ENCODE measurements around the gene ZSCAN23.
A peak's percentile ranks its signal among the peaks of the same experiment; 100 is the strongest.
"Not testable (repeated sequence)": the region's sequence is repeated elsewhere in the genome, so short reads cannot be mapped to it uniquely, and the experiment has no call there.

The ZSCAN23 gene

DNA sequence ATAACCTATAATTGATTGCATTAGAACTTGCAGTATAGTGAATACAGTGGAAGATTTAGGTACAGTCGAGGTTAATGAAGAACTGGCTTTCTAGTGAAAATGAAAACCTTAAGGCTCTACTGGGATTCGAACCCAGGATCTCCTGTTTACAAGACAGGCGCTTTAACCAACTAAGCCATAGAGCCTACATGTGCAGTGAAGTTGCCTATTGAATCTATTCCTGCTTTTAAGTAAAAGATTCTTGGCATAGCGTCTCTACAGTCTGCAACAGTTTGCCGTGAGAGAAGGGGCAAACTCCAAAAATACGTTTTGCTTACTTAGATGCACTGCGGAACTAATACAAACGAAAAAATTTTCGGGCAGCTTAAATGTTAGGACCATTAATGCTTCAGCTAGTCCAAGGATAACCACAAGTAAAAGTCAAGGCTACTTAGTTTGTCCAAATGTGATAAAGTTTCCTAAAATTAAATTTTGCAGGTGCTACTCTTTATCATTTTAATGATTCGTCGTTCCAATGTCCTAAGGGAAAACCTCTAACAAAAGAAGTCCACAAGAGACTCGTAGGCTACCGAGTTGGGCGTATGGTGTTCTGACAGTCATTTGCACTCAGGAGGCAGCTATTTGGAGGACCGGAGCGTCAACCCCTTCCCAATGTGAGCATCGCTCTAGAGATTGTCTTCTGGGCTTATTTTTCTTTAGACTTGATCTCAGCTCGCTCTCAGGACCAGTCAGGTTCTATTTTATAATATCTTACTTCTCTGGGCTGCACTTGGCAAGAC is 31.3 kb upstream of the ZSCAN23 start:
- Histone ChIP-seq H3K9me3 (ENCODE audit: low read length) (no peaks in the 10 kb centered on the region), H3K36me3 (ENCODE audit: insufficient read depth, low read length) (no peaks in the 10 kb centered on the region), H3K9ac (ENCODE audit: low read length) (no peak overlapping the region), H3K27ac (ENCODE audit: low read depth, low read length) (no peak overlapping the region), H3K4me3 (ENCODE audit: low read depth in 1 of 2, low read length in 2 of 2) (no peak overlapping the region), H3K4me1 (ENCODE audit: insufficient read depth, low read length) (no peaks in the 10 kb centered on the region), H3K27me3 (ENCODE audit: control insufficient read depth in 1 of 2, insufficient read depth in 2 of 2, low read length in 2 of 2) (no peaks in the 10 kb centered on the region)

DNA sequence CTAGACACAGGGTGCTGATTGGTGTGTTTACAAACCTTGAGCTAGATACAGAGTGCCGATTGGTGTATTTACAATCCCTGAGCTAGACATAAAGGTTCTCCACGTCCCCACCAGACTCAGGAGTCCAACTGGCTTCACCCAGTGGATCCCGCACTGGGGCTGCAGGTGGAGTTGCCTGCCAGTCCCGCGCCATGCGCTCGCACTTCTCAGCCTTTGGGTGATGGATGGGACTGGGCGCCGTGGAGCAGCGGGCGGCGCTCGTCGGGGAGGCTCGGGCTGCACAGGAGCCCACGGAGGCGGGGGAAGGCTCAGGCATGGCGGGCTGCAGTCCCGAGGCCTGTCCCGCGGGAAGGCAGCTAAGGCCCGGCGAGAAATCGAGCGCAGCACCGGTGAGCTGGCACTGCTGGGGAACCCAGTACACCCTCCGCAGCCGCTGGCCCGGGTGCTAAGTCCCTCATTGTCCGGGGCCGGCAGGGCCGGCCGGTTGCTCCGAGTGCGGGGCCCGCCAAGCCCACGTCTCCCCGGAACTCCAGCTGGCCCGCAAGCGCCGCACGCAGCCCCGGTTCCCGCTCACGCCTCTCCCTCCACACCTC is 26.0 kb upstream of the ZSCAN23 start:
- not testable (repeated sequence) for H3K4me3 ChIP-seq (ENCODE audit: low read depth in 1 of 2, low read length in 2 of 2); H3K4me1 ChIP-seq (ENCODE audit: insufficient read depth, low read length); H3K36me3 ChIP-seq (ENCODE audit: insufficient read depth, low read length); H3K27ac ChIP-seq (ENCODE audit: low read depth, low read length); H3K27me3 ChIP-seq (ENCODE audit: control insufficient read depth in 1 of 2, insufficient read depth in 2 of 2, low read length in 2 of 2); H3K9me3 ChIP-seq (ENCODE audit: low read length); H3K9ac ChIP-seq (ENCODE audit: low read length)

DNA sequence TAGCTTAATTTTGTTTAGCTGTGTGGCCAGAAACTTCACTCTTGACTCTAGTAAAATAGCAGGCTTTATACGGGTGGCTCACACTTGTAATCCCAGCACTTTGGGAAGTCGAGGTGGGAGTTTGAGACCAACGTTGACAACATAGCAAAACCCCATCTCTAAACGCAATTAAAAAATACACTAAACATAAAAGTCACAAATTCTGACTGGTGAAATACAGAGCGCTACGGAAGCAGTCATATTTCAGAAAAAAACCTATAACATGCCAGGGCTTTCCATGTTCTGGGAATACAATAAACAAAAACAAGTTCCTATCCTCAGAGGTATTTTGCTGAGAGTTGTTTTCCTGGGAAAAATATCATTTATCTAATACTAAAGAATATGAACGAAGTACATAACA is 24.8 kb upstream of the ZSCAN23 start:
- Histone ChIP-seq H3K27me3 (ENCODE audit: control insufficient read depth in 1 of 2, insufficient read depth in 2 of 2, low read length in 2 of 2) (no peaks in the 10 kb centered on the region), H3K9ac (ENCODE audit: low read length) (no peak overlapping the region), H3K4me1 (ENCODE audit: insufficient read depth, low read length) (no peaks in the 10 kb centered on the region), H3K27ac (ENCODE audit: low read depth, low read length) (no peak overlapping the region), H3K9me3 (ENCODE audit: low read length) (no peaks in the 10 kb centered on the region), H3K36me3 (ENCODE audit: insufficient read depth, low read length) (no peaks in the 10 kb centered on the region), H3K4me3 (ENCODE audit: low read depth in 1 of 2, low read length in 2 of 2) (no peak overlapping the region)

DNA sequence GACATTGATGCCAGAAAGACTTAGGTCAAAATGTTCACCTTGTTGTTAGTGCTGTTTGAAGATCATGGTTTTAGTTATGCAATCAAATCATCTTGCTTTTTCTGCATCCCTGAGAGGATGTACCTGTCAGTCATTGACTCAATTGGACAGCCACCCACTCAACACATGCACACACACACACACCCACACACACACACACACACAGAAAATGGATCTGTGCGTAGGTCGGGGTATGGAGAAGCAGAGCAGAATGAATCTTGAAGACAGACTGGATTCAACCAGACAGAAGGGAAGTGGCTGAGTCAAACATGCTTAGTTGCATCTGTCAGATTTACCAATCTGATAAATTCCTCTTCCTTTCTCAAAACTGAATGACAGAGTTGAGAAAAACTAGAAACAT is 19.1 kb upstream of the ZSCAN23 start:
- Histone ChIP-seq H3K27me3 (ENCODE audit: control insufficient read depth in 1 of 2, insufficient read depth in 2 of 2, low read length in 2 of 2) (no peaks in the 10 kb centered on the region), H3K9me3 (ENCODE audit: low read length) (no peaks in the 10 kb centered on the region), H3K4me3 (ENCODE audit: low read depth in 1 of 2, low read length in 2 of 2) (no peak overlapping the region), H3K4me1 (ENCODE audit: insufficient read depth, low read length) (no peaks in the 10 kb centered on the region), H3K9ac (ENCODE audit: low read length) (no peak overlapping the region), H3K36me3 (ENCODE audit: insufficient read depth, low read length) (no peaks in the 10 kb centered on the region), H3K27ac (ENCODE audit: low read depth, low read length) (no peak overlapping the region)

DNA sequence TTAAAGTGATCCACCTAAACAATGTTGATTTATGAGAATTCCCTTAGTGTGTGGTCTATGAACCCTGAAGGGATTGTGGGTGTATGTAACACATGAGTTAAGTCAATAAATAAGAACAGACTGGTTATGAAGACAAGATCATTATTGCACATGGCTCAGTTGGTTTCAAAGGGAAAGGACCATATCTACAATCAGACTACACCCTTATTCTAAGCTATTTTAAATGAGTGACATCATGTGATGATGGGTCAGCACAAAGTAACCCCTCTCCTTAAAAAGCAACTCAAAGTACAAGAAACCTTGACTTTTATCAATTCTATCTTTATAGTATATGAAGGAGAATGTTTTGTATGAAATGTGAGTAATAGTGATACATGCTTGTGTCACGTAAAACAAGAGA is 15.3 kb upstream of the ZSCAN23 start:
- Histone ChIP-seq H3K9me3 (ENCODE audit: low read length) (no peaks in the 10 kb centered on the region), H3K4me3 (ENCODE audit: low read depth in 1 of 2, low read length in 2 of 2) (no peak overlapping the region), H3K27me3 (ENCODE audit: control insufficient read depth in 1 of 2, insufficient read depth in 2 of 2, low read length in 2 of 2) (peaks cover 5 to 7% of the 10 kb centered on the region in 2 donors), H3K27ac (ENCODE audit: low read depth, low read length) (no peak overlapping the region), H3K9ac (ENCODE audit: low read length) (no peak overlapping the region), H3K36me3 (ENCODE audit: insufficient read depth, low read length) (no peaks in the 10 kb centered on the region), H3K4me1 (ENCODE audit: insufficient read depth, low read length) (no peaks in the 10 kb centered on the region)

DNA sequence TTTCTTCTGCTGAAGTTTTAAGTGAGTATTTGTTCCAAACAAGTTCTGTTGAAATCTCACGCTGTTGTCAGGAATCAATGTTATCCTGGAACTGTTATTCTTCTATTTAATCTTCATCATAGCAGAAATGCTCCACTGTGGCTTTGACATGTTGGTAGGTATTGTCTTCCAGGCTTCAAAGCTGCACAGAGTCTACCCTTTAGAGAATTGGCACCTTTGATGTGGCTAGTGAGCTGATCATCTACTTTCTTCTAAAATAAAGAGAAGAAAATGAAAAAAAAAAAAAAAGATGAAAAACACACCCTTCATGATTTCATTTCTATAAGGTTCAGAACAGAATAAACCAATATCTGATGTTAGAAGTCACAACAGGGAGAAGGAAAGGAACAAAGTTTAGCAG is 5.8 kb upstream of the ZSCAN23 start:
- no peaks in the 10 kb centered on the region for H3K36me3 ChIP-seq (ENCODE audit: insufficient read depth, low read length)
- no peaks in the 10 kb centered on the region for H3K4me1 ChIP-seq (ENCODE audit: insufficient read depth, low read length)
- no peak overlapping the region for H3K27ac ChIP-seq (ENCODE audit: low read depth, low read length)
- H3K9ac ChIP-seq (ENCODE audit: low read length) = no peak overlapping the region
- H3K9me3 ChIP-seq (ENCODE audit: low read length) = peaks cover 3% of the 10 kb centered on the region
- no peak overlapping the region for H3K4me3 ChIP-seq (ENCODE audit: low read depth in 1 of 2, low read length in 2 of 2)
- peaks cover 15 to 18% of the 10 kb centered on the region in 2 donors for H3K27me3 ChIP-seq (ENCODE audit: control insufficient read depth in 1 of 2, insufficient read depth in 2 of 2, low read length in 2 of 2)

DNA sequence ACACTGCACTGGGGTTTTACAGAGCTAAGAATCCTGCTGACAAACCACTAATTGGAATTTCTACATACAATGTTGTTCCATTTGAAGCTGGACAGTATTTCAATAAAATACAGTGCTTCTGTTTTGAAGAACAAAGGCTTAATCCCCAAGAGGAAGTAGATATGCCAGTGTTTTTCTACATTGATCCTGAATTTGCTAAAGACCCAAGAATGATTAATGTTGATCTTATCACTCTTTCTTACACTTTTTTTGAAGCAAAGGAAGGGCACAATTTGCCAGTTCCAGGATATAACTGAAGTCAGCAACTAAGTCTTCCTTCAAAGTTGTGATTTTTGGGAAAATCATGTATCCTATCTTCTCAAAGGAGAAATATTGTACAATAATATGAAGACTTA is 4.2 kb upstream of the ZSCAN23 start:
- not testable (repeated sequence) for H3K9ac ChIP-seq (ENCODE audit: low read length); H3K9me3 ChIP-seq (ENCODE audit: low read length); H3K27ac ChIP-seq (ENCODE audit: low read depth, low read length); H3K4me1 ChIP-seq (ENCODE audit: insufficient read depth, low read length); H3K36me3 ChIP-seq (ENCODE audit: insufficient read depth, low read length)
- H3K4me3 ChIP-seq (ENCODE audit: low read depth in 1 of 2, low read length in 2 of 2) = peak overlapping the region in 1 of 2 donors; percentile 10
- H3K27me3 ChIP-seq (ENCODE audit: control insufficient read depth in 1 of 2, insufficient read depth in 2 of 2, low read length in 2 of 2) = peaks cover 14 to 15% of the 10 kb centered on the region in 2 donors

DNA sequence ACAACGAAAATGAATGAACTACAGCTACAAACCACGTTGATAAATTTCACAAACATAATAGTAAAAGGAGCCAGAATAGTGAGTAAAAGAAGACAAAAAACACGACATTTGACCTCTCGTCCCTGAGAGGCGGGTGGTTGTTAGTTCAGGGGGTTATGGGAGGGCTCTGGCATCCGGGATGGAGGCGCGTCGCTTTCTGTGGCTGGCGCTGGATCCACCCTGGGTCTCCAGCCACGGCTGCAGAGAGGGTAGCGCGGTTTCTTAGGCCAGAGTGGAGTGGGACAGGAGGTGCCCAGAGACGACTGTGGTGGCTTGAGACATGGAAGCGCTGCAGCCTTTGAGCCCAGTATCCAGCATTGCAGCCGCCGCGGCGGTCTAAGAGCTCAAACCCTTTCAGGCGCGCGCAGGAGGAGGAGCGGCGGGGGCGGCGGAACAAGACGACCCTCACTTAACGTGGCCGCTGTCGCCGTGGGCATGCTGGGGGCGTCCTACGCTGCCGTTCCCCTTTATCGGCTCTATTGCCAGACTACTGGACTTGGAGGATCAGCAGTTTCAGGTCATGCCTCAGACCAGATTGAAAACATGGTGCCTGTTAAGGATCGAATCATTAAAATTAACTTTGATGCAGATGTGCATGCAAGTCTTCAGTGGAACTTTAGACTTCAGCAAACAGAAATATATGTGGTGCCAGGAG is 3.7 kb upstream of the ZSCAN23 start:
- Histone ChIP-seq H3K4me3 (ENCODE audit: low read depth in 1 of 2, low read length in 2 of 2) (peak overlapping the region in 1 of 2 donors; percentile 10), H3K36me3 (ENCODE audit: insufficient read depth, low read length) (no peaks in the 10 kb centered on the region), H3K4me1 (ENCODE audit: insufficient read depth, low read length) (peaks cover 7% of the 10 kb centered on the region), H3K9ac (ENCODE audit: low read length) (no peak overlapping the region), H3K27me3 (ENCODE audit: control insufficient read depth in 1 of 2, insufficient read depth in 2 of 2, low read length in 2 of 2) (peaks cover 13 to 15% of the 10 kb centered on the region in 2 donors), H3K9me3 (ENCODE audit: low read length) (peaks cover 3% of the 10 kb centered on the region), H3K27ac (ENCODE audit: low read depth, low read length) (no peak overlapping the region)

DNA sequence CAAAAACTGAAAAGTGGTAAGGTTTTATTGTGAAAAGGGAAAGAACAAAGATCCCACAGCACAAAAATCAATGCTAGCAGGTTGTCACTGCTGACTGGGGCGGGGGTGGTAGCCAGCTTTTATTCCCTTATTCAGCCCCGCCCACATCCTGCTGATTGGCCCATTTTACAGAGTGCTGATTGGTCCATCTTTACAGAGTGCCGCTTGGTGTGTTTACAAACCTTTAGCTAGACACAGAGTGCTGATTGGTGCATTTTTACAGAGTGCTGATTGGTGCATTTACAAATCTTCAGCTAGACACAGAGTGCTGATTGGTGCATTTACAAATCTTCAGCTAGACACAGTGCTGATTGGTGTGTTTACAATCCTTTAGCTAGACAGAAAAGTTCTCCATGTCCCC is 1.5 kb upstream of the ZSCAN23 start:
- H3K36me3 ChIP-seq (ENCODE audit: insufficient read depth, low read length); H3K4me3 ChIP-seq (ENCODE audit: low read depth in 1 of 2, low read length in 2 of 2); H3K9me3 ChIP-seq (ENCODE audit: low read length); H3K9ac ChIP-seq (ENCODE audit: low read length); H3K4me1 ChIP-seq (ENCODE audit: insufficient read depth, low read length); H3K27ac ChIP-seq (ENCODE audit: low read depth, low read length): not testable (repeated sequence)
- H3K27me3 ChIP-seq (ENCODE audit: control insufficient read depth in 1 of 2, insufficient read depth in 2 of 2, low read length in 2 of 2) = peaks cover 13 to 15% of the 10 kb centered on the region in 2 donors

DNA sequence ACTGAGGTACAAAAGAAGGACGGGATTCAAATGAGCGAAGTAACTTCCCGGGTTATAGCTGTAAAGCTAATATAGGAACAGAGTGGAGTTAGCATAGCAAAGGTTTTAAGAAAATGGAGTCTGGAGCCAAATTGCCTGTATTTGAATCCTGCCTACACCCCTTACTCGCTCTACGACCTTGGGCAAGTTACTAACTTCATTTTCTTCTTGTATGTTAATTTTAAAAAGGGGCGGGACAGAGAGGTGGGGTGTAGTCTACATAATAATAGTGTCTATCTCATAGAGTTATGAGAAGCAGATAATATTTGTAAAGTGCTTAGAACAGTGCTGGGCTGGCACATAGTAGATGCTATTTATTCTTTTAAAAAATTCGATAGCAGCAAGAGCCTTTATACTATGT is 705 bp downstream of the ZSCAN23 start:
- H3K4me3 ChIP-seq (ENCODE audit: low read depth in 1 of 2, low read length in 2 of 2) = peak overlapping the region; percentile 69 to 86
- peaks cover 7% of the 10 kb centered on the region for H3K4me1 ChIP-seq (ENCODE audit: insufficient read depth, low read length)
- no peaks in the 10 kb centered on the region for H3K36me3 ChIP-seq (ENCODE audit: insufficient read depth, low read length)
- peak overlapping the region; percentile 38 for H3K27ac ChIP-seq (ENCODE audit: low read depth, low read length)
- H3K27me3 ChIP-seq (ENCODE audit: control insufficient read depth in 1 of 2, insufficient read depth in 2 of 2, low read length in 2 of 2) = peaks cover 13 to 15% of the 10 kb centered on the region in 2 donors
- H3K9ac ChIP-seq (ENCODE audit: low read length) = peak overlapping the region; percentile 56
- peaks cover 3% of the 10 kb centered on the region for H3K9me3 ChIP-seq (ENCODE audit: low read length)

DNA sequence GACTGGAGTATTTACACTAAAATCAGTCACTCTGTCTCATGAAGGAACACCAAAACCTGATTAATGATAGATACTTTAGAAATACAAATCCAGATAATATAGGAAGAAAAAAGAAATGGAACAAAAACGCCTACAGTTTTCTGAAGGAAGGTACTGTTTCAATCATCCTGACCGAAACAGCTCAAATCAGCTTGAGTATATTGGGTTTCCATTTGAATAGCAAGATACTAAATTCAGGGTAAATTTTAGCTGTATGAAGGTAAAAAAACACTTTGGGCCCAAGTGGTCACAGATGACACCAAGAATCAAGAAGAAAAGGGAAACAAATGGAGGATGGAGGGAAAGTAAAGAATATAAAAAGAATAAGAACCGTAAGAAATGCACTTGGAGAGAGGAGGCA is 6.9 kb downstream of the ZSCAN23 start:
- H3K27ac ChIP-seq (ENCODE audit: low read depth, low read length) = no peak overlapping the region
- no peaks in the 10 kb centered on the region for H3K4me1 ChIP-seq (ENCODE audit: insufficient read depth, low read length)
- H3K9ac ChIP-seq (ENCODE audit: low read length) = no peak overlapping the region
- H3K36me3 ChIP-seq (ENCODE audit: insufficient read depth, low read length) = peaks cover 8% of the 10 kb centered on the region
- no peaks in the 10 kb centered on the region for H3K9me3 ChIP-seq (ENCODE audit: low read length)
- H3K27me3 ChIP-seq (ENCODE audit: control insufficient read depth in 1 of 2, insufficient read depth in 2 of 2, low read length in 2 of 2) = no peaks in the 10 kb centered on the region
- H3K4me3 ChIP-seq (ENCODE audit: low read depth in 1 of 2, low read length in 2 of 2) = no peak overlapping the region
